Gastroesophageal sphincter (tissue), 3 donors: ENCODE data around the gene KLHL28.

Experiments used
- CTCF ChIP-seq, 4 experiments: fragments of 200-600 bp in 2 of 4; fragments of 450-650 bp in 2 of 4; sonication (generic) in 1 of 4; IDR thresholded peaks; one replicate each; pipeline ENCODE4 v1.5.1; 2017 to 2019; ENCODE audit warnings: antibody characterized with exemption in 4 of 4, mild to moderate bottlenecking in 2 of 4, moderate library complexity in 2 of 4
- POLR2A ChIP-seq, 2 donors: fragments of 450-650 bp; IDR thresholded peaks; one replicate each; pipeline ENCODE4 v1.6.1; 2017; ENCODE audit warnings: antibody characterized with exemption in 2 of 2, mild to moderate bottlenecking in 2 of 2, moderate library complexity in 1 of 2

- TF ChIP-seq CTCF (IDR thresholded peaks at IDR 0.05) (peak in 2 of 4 experiments; percentile 7 to 24), POLR2A (IDR thresholded peaks at IDR 0.05) (peak; percentile 83 to 88)
These were observed 64.5 kb downstream of the KLHL28 start for GRCh38 chr14:44897041-44897844.
